Nucleus accumbens (tissue), 56 donors: ENCODE results near the gene SLC25A23.
A peak's percentile ranks its signal among the peaks of the same experiment; 100 is the strongest.

Experiments used
- DNase-seq, 56 donors: peaks; one replicate each; lab custom pipeline; 2025; lab: John Stamatoyannopoulos, UW

The SLC25A23 gene

DNA sequence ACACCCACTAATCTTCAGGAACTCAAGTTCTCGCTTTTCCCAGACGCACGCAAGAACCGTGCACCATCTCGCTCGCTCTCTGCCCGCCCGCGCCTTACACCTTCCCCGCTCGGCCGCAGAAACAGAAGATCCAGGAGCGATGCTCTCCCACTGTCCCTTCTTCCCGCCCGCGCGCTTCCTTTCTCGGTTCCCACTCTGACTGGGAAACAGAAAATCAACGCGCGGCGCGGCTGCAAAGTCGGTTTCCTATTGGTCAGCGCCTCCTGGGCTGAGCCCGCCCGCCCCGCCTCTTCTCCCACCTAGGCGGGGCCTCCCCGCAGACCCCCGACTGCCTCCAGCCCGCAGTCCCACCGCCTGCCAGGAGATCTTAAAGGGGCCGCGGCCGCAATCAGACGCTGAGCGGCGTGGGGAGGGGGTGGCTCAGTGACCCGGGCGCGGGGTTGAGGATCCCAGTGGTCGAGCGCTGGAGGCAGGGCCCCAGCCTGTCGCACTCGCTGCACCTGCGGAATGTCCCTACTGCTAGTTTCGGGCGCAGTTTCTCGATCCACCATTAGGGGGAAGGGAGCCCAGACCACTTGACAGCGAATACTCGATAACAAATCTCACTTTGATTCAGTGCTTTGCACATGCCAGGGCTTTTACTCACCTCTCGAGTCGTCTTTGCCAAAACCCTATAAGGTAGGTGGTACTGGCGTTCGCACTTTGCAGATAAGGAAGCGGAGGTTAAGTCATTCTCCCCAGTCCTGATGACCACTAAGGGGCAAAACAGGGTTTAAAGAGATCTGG, 700 bp upstream of the SLC25A23 start:
- peak; percentile 59 to 100 (median 96) for DNase-seq

DNA sequence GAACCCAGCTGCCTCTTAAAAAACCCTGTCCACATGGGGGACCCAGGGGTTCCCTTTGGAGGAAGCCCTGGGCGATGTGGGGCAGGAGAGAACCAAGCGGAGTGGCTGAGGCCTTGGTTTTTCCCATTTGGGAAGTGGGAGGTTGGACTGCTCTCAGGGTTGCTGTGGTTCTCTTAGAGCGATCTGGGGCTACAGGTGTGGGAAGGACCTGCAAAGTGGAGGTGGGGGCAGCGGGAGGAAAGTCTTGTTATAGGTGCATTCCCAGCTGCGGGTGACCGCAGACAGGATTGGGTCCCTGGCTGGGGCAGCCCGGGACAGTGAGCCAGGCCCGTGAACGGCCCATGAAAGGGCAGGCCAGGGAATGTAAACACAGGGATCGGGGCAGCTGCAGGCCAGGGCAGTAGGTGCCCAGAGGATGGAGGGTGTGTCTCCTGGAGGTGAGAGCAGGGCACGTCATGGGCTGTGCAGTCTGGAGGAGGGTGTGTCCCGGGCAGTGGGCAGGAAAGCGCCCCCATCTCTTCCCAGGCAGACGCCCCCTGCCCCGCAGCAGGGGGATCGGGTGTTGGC, 814 bp downstream of the SLC25A23 start:
- DNase-seq = peak in 3 of 56 donors; percentile 13 to 24 (median 22)

DNA sequence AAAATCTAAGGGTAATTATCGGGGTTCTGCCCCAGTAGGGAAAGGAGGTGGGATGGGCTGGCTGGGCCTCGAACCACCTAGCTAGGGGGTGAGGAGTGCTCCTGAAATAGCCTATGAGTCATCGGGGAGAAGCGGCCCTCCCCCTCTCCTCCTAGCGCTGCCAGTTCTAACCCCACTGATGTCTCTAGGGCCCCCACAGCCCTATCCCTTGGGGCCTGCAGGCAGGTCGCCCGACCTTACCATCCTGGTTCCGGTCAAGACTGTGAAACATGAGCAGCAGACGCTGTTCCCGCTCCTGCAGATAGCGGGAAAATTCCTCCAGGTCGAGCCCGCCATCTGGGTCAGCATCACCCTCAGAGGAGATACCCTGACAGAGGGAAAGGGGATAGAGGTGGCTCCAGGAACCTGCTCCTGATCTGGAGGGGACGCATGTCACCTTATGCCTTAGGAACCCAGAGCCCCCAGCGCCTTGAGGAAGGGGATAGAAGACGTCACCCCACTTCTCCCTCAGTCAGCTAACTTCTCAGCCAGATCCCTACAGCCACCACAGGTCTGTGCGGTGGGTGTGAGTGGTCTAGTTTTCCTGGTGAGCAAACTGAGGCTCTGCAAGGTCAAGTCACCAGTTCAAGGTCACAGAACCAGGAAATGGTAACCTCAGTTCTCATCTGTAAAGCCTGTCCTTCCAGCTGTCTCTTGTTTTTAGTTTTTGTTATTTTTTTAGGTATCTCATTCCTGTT, 1.5 kb downstream of the SLC25A23 start:
- DNase-seq = peak in 9 of 56 donors; percentile 2 to 37 (median 8)

DNA sequence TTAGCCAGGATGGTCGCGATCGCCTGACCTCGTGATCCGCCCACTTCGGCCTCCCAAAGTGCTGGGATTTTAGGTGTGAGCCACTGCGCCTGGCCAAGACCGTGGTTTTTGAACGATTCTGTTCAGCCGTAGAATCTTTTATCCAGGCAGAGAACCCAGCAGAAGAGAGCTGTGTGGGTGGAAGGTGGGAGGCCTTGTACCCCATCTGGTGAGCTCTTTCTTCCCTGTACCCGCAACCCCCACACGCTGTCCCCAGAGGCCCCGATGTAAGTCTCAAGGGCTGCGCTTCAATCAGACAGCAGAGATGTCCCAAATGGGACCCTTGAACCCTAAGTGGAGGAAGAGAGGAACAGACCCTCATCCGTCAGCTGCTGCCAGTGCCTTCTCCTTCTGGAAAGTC, 3.7 kb downstream of the SLC25A23 start:
- no peak for DNase-seq

DNA sequence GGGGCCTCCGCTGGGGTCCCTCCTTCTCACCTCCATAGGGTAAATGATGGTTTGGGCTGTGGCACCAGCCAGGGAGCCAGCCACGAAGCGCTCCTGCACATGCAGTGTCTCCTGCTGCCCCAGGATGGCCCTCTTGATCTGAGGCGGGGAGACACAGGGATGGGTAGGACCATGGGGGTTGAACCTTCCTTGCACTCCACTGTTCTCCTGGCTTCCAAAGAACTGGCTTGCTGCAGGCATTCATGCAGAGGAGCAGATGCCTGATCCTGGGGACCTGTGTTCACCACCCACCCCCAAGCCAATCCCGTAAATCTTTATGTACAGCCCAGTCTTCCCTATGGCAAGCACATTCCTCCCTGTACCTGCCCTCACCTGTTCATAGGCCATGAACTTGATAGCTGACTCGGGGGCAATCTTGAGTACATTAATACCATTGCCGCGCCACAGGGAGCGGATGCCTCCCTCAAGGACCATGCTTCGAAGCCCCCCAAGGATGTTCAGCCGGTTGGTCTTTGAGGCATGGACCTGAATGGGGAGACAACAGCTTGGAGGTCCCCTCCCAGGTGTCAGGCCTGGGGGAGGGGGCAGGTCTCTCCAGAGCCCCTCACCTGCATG, 5.5 kb downstream of the SLC25A23 start:
- DNase-seq = no peak

DNA sequence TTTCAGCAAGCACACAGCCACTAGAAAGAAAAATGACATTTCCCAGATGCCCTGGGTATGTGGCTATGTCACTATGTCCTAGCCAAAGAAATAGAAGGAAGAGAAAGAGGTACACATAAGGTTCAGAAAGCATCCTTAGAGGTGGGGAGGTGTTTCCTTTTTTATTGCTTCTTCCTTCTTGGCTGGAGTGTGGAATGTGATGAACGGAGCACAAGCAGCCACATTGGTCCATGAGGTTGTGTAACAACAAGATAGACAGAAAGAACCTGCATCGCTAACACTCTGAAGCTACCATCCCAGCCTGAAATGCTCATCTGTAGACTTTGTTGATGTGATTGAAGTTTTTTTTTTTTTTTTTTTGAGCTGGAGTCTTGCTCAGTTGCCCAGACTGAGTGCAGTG, 6.7 kb downstream of the SLC25A23 start:
- no peak for DNase-seq

DNA sequence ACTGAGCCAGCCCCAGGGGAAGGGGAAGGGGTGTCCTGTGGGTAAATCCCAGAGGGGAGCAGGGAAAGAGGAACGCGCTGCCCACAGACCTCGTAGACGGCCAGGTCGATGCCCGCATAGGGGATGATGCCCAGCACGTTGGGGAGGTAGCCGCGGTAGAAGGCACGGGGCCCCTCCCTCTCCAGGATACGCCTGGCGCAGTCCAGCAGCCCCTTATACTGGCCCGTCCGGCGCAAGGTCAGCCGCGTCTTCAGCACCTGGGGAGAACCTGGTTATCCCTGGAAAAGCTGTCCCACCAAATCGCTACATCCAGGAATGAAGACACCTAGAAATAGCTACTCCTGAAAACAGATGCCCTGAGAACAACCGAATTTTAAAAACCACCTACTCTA, 7.4 kb downstream of the SLC25A23 start:
- DNase-seq = no peak

DNA sequence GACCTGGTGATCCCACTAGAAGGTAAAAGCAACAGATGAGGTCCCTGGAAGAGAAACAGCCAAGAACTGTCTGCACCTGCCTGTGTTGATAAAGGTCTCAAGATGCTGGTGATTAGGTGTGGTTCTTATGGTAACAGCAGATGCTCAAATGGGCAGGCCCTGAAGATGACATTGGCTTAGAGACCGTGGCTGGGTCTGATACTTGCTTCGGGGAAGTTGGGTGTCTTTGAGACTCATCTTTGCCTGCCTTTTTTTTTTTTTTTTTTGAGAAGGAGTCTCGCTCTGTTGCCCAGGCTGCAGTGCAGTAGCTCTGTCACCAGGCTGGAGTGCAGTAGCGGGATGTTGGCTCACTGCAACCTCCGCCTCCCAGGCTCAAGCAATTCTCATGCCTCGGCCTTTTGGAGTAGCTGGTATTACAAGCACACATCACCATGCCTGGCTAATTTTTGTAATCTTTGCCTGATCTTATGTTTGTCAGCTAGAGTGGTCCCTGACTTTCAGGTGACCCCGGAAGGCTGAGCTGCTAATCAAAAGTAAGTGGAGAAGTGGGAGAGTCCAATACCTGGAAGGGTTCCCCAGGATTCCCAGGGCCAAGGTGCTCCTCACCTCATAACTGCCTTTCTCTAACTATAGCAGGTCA, 7.9 kb downstream of the SLC25A23 start:
- DNase-seq = no peak

DNA sequence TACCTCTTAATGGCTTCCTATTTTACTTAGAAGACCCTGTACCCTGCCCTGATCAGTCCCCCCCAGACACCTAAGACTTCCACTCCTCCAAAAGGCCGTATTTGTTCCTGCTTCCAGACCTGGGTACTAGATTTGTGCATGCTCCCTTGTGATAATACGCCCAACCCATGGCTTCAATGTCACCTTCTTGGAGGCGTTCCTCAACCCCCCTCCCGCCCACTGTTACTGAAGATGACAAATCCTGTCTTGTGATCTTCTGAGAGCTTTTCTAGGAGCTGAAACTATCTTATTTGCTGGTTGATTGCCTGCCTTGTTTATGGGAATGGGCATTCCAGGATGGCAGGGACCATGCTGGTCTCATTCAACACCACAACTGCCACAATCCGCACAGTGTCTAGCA, 9.4 kb downstream of the SLC25A23 start:
- peak in 29 of 56 donors; percentile 2 to 66 (median 34) for DNase-seq

DNA sequence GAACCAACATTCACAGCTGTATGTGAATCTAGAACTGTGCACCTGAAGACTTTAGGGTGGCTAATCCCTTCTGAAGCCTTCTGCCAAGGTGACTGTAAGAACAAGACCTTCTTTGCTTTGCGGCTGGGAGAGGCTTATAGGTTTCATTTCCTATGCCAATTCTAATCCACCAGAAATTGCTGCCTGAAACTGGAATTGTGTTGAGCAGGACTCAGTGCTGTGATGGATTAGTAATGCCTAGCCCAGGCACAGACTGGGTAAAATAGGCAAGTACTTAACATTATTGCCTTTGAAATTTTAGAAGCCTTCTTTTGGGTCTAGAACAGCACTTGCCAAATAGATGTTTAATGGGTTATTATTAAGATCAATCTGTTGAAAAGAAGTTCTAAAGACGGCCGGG, 11.5 kb downstream of the SLC25A23 start:
- no peak for DNase-seq

DNA sequence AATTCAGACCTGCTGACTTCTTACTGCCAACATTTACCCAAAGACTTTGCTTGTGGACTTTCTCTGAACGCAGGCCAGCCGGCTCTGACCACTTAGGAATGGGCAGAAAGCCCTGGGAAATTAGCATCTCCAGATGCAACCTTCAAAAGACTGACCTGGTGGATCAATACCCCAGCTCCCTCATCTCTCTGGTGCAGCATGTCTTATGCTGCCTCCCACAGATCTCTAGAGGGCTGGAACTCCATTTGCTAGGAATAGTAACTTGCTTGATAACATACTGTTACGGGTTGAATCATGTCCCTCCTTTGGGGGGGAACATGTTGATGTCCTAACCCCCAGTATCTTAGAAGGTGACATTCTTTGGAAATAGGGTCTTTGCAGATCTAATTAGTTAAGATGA, 13.1 kb downstream of the SLC25A23 start:
- no peak for DNase-seq

DNA sequence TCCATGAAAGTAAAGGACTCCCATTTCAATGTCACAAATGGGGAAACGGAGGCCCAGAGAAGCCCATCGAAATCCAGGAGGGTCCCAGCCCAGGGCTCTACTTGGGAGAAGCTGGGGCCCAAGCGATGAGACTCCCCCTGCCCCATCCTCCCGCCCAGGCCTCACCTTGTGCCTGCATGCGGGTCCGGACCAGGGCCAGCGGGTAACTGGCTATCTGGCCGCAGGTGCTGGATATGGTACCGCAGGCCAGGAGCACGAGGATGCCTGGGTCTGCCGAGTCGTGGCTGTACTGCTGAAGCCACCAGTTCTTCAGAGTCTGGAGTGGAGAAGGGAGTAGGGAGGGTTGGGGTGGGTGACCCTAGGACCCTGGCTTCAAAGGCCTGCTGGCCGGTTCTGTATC, 15.6 kb downstream of the SLC25A23 start:
- DNase-seq = no peak

DNA sequence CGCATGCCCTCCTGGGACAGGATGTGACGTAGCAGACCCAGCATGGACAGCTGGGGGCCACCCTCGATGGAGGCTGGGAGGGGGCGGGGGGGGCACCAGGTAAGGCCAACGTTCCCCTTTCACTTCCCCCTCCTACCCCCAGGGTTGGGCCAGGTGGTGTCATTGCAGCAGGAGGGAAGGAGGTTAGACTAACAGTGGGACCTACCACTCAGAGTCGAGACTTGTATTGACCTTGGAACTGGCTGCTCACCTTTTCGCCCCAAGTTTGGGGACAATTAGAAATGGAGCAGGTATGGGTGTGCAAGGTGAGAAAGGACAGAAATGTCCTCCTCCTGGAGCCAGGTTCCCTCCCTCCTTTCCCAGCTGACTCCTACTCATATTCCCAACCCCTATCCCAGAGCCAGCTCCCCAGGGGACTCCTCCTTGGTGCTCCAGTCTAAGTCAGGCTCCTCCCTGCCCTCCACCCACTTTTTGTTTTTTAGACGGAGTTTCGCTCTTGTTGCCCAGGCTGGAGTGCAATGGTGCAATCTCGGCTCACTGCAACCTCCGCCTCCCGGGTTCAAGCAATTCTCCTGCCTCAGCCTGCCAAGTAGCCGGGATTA, 17.4 kb downstream of the SLC25A23 start:
- DNase-seq = no peak

DNA sequence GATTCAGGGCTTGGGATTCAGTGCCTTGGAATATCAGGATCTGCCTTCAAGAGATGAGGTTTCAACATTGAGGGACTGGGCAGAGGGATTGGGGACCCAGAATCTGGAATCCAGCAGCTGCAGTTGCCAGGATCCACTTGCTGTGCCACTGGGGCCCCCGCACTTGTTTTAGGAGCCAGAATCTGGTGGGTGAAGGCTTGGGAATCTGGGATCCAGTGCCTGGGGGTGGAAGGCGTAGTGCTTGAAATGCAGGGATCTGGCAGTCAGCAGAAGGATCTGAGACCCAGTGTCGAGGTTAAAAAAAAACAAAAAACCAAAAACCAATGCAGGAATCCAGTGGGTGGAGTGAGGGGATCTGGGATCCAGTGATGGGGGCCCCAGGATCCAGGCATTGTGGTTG, 18.7 kb downstream of the SLC25A23 start:
- DNase-seq = no peak

DNA sequence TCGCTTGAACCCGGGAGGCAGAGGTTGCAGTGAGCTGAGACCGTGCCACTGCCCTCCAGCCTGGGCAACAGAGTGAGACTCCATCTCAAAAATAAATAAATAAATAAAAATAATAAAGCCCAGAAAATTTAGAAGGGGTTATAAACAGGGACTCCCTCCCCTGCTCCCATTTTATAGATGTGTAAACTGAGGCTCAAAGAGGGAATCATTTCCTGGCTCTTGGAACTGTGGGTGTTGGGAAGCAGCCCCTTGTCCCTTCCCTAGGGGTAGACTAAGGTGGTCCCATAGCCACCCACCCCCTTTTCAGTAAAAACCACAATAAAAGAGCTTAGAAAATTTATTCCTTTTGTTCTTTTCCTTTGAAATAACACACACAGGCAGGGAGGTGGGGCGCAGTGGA, 19.8 kb downstream of the SLC25A23 start:
- no peak for DNase-seq

DNA sequence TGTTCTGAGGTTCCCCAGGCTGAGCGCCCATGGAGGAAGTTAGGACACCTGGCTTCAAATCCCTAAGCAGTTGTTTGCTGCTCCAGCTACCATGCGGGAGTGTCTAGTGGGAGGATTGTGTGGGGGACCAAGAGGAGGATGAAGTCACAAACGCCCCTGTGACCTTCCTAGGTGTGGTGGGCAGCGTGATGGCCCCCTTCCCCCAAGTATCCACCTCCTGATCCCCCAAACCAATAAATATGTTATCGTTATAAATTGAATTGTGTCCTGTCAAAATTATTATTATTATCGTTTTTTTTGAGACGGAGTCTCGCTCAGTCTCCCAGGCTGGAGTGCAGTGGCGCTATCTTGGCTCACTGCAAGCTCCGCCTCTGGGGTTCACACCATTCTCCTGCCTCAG, 25.9 kb downstream of the SLC25A23 start, which contains the start of gene SLC25A41:
SLC25A41 (minus strand) TSS at position 101 of the 400 bp plus-strand sequence; CDS start at position 31, 70 bp downstream.
- no peak for DNase-seq

DNA sequence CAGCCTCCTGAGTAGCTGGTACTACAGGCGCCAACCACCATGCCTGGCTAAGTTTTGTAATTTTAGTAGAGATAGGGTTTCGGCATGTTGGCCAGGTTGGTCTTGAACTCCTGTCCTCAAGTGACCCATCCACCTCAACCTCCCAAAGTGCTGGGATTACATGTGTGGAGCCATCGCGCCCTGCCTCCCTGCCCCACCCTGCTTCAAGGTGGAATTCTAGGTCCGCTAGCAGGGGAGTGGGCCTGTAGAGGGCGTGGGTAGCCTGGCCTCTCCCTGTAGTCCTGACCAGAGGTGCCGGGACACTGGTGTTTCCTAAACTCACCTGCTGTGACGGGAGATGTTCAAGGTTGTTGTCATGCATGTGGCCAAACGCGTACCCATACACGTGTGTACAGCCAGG, 26.4 kb downstream of the SLC25A23 start:
- DNase-seq = no peak

DNA sequence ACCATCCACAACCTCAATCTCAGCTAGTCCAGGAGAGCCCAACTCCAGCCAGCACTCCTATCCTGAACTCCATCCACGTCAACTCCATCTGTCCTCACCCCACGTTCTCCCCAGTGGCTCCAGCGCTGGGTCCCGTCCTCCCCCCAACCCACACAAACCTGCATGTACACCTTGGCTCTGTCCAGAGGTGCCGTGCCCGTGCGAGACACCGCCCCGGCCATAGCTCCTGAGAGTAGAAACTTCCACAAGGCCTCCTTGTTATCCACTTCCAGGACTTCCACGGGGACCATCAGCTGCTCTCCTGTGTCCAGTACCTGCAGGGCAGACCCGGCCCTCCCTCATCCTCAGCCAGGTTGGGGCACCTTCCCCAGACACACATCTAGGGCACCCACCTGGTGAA, 27.7 kb downstream of the SLC25A23 start:
- DNase-seq = no peak

DNA sequence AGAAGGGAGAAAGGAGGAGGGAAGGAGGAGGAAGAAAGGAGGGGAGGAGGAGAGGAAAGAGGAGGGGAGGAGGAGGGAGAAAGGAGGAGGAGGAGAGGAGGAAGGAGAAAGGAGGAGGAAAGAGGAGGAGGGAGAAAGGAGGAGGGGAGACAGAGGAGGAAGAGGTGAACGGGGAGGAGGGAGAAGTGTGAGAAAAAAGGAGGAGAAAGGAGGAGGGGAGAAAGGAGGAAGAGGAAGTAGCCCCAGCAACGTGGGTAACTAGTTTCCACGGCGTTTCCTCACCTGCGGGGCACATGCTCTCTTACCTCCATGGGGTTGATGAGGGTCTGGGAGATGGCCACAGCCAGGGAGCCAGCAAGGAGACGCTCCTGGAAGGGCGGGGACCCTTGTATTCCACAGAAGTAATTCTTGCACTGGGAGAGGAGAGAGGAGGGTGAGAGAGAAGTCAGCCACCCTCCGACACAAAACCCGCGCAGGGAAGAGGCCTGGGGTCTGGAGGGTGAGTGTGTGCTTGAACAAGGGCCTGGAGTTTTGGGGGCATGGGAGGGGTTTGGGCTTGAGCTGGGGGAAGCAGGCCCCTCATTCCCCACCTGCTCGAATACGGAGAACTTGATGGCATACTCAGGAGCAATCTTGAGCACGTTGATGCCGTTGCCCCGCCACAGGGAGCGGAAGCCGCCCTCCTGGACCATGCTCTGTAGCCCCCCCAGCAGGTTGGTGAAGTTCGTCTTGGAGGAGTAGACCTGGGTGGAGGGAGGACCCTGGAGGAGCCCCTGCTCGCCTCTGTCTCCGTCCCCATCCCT, 30.0 kb downstream of the SLC25A23 start:
- no peak for DNase-seq
